ENCODE results near the gene EIF2S2.

The EIF2S2 gene

GRCh38 chr20:34085544-34086040 is 26.5 kb downstream of the EIF2S2 start:
- ChIA-PET CTCF (no interaction called here), POLR2A (interaction anchor here (2.3 kb wide), 1 partner anchor 27 kb away, joined by 11 read pairs; the partner anchor contains the start of gene EIF2S2)
- TF ChIP-seq BHLHE40 (IDR thresholded peaks at IDR 0.05; ENCODE audit: borderline replicate concordance) (no peak), ELF4 (IDR thresholded peaks at IDR 0.05) (no peak), CTBP1 (IDR thresholded peaks at IDR 0.05; ENCODE audit: borderline replicate concordance) (no peak), FOXA1 (IDR thresholded peaks at IDR 0.05) (no peak), SP1 (IDR thresholded peaks at IDR 0.05) (no peak), ARNT (IDR thresholded peaks at IDR 0.05) (no peak), HDGF (IDR thresholded peaks at IDR 0.05; ENCODE audit: borderline replicate concordance) (no peak), NFRKB (IDR thresholded peaks at IDR 0.05) (no peak), ZNF384 (IDR thresholded peaks at IDR 0.05) (no peak), SUZ12 (IDR thresholded peaks at IDR 0.05) (no peak), L3MBTL2 (conservative IDR thresholded peaks at IDR 0.05) (no peak), FOXM1 (IDR thresholded peaks at IDR 0.05; ENCODE audit: borderline replicate concordance) (no peak), TARDBP (IDR thresholded peaks at IDR 0.05) (no peak), PKNOX1 (IDR thresholded peaks at IDR 0.05) (no peak), FOXK2 (IDR thresholded peaks at IDR 0.05) (no peak), LEF1 (IDR thresholded peaks at IDR 0.05; ENCODE audit: borderline replicate concordance) (no peak)
- DNase-seq (ENCODE audit: extremely low spot score), result no peak

- no peak for DNase-seq (ENCODE audit: extremely low spot score)
- no peak for TF ChIP-seq LEF1 (IDR thresholded peaks at IDR 0.05; ENCODE audit: borderline replicate concordance)
- TF ChIP-seq SUZ12 (IDR thresholded peaks at IDR 0.05), result no peak
- no peak for TF ChIP-seq TARDBP (IDR thresholded peaks at IDR 0.05)
- no peak for TF ChIP-seq HDGF (IDR thresholded peaks at IDR 0.05; ENCODE audit: borderline replicate concordance)
- TF ChIP-seq NFRKB (IDR thresholded peaks at IDR 0.05), result no peak
- TF ChIP-seq ARNT (IDR thresholded peaks at IDR 0.05), result no peak
- no peak for TF ChIP-seq CTBP1 (IDR thresholded peaks at IDR 0.05; ENCODE audit: borderline replicate concordance)
- no peak for TF ChIP-seq ELF4 (IDR thresholded peaks at IDR 0.05)
- ChIA-PET CTCF (no interaction called here), POLR2A (interaction anchor here (1.0 kb wide), 1 partner anchor 28 kb away, joined by 4 read pairs; the partner anchor contains the start of gene EIF2S2)
Measured at GRCh38 chr20:34084227-34084923, 27.7 kb downstream of the EIF2S2 start.

GRCh38 chr20:34083781-34084180 is 28.3 kb downstream of the EIF2S2 start:
- no peak for TF ChIP-seq FOXK2 (IDR thresholded peaks at IDR 0.05)
- ChIA-PET CTCF (no interaction called here), POLR2A (interaction anchor here (3.0 kb wide), 1 partner anchor 29 kb away, joined by 16 read pairs; the partner anchor contains the start of gene EIF2S2)
- DNase-seq (ENCODE audit: extremely low spot score), result no peak

- TF ChIP-seq ZNF384 (IDR thresholded peaks at IDR 0.05) (no peak), FOXM1 (IDR thresholded peaks at IDR 0.05; ENCODE audit: borderline replicate concordance) (no peak), BHLHE40 (IDR thresholded peaks at IDR 0.05; ENCODE audit: borderline replicate concordance) (no peak)
- POLR2A ChIA-PET, result interaction anchor here (3.0 kb wide), 1 partner anchor 29 kb away, joined by 16 read pairs; the partner anchor contains the start of gene EIF2S2
- DNase-seq (ENCODE audit: extremely low spot score), result no peak
- CTCF ChIA-PET, result interaction anchor here (0.5 to 1.9 kb wide), 2 partner anchors 220 to 699 kb away, joined by 3 to 8 read pairs; no protein-coding TSS in a partner anchor
Measured at GRCh38 chr20:34083137-34083536, 28.9 kb downstream of the EIF2S2 start.

GRCh38 chr20:34082232-34082887 is 29.7 kb downstream of the EIF2S2 start:
- no peak for DNase-seq (ENCODE audit: extremely low spot score)
- TF ChIP-seq BHLHE40 (IDR thresholded peaks at IDR 0.05; ENCODE audit: borderline replicate concordance) (no peak), SUZ12 (IDR thresholded peaks at IDR 0.05) (no peak), ZNF384 (IDR thresholded peaks at IDR 0.05) (no peak), FOXA1 (IDR thresholded peaks at IDR 0.05) (no peak), PKNOX1 (IDR thresholded peaks at IDR 0.05) (no peak), LEF1 (IDR thresholded peaks at IDR 0.05; ENCODE audit: borderline replicate concordance) (no peak), HDGF (IDR thresholded peaks at IDR 0.05; ENCODE audit: borderline replicate concordance) (no peak), NFRKB (IDR thresholded peaks at IDR 0.05) (no peak), SP1 (IDR thresholded peaks at IDR 0.05) (no peak), FOXK2 (IDR thresholded peaks at IDR 0.05) (no peak), ELF4 (IDR thresholded peaks at IDR 0.05) (no peak), L3MBTL2 (conservative IDR thresholded peaks at IDR 0.05) (no peak), FOXM1 (IDR thresholded peaks at IDR 0.05; ENCODE audit: borderline replicate concordance) (no peak), TARDBP (IDR thresholded peaks at IDR 0.05) (no peak), CTBP1 (IDR thresholded peaks at IDR 0.05; ENCODE audit: borderline replicate concordance) (no peak)
- ChIA-PET CTCF (interaction anchor here (1.9 kb wide), 1 partner anchor 219 kb away, joined by 8 read pairs; no protein-coding TSS in a partner anchor), POLR2A (interaction anchor here (0.6 to 3.0 kb wide), 3 partner anchors 12 to 30 kb away, joined by 3 to 16 read pairs (median 3); partner anchors contain the start of gene EIF2S2)

- ChIA-PET CTCF (no interaction called here), POLR2A (no interaction called here)
- TF ChIP-seq L3MBTL2 (conservative IDR thresholded peaks at IDR 0.05), result no peak
- DNase-seq (ENCODE audit: extremely low spot score), result no peak
Measured at GRCh38 chr20:34079818-34080217, 32.2 kb downstream of the EIF2S2 start.

- CTCF ChIA-PET, result no interaction called here
Measured at GRCh38 chr20:34078540-34078939, 33.5 kb downstream of the EIF2S2 start.

More at GRCh38 chr20:34078540-34078939, 33.5 kb downstream of the EIF2S2 start:
- TF ChIP-seq PKNOX1 (IDR thresholded peaks at IDR 0.05) (no peak), HDGF (IDR thresholded peaks at IDR 0.05; ENCODE audit: borderline replicate concordance) (no peak), SP1 (IDR thresholded peaks at IDR 0.05) (no peak), L3MBTL2 (conservative IDR thresholded peaks at IDR 0.05) (no peak), TARDBP (IDR thresholded peaks at IDR 0.05) (no peak), ZNF384 (IDR thresholded peaks at IDR 0.05) (no peak), ARNT (IDR thresholded peaks at IDR 0.05) (no peak), BHLHE40 (IDR thresholded peaks at IDR 0.05; ENCODE audit: borderline replicate concordance) (no peak), SUZ12 (IDR thresholded peaks at IDR 0.05) (no peak), FOXA1 (IDR thresholded peaks at IDR 0.05) (no peak), NFRKB (IDR thresholded peaks at IDR 0.05) (no peak), LEF1 (IDR thresholded peaks at IDR 0.05; ENCODE audit: borderline replicate concordance) (no peak), CTBP1 (IDR thresholded peaks at IDR 0.05; ENCODE audit: borderline replicate concordance) (no peak), ELF4 (IDR thresholded peaks at IDR 0.05) (no peak), FOXM1 (IDR thresholded peaks at IDR 0.05; ENCODE audit: borderline replicate concordance) (no peak), FOXK2 (IDR thresholded peaks at IDR 0.05) (no peak)
- DNase-seq (ENCODE audit: extremely low spot score), result no peak
- POLR2A ChIA-PET, result interaction anchor here (3.1 kb wide), 1 partner anchor 34 kb away, joined by 12 read pairs; the partner anchor contains the start of gene EIF2S2

Data from HEK293T (cell line).